ENCODE results near the gene RHEB. TPM values are rescaled to one million over a fixed set of nuclear protein-coding genes. Genes with fewer than 3 reads are reported as not detected.

The RHEB gene
- total RNA-seq, 1 experiment from 2014 or later, result 114 TPM

DNA sequence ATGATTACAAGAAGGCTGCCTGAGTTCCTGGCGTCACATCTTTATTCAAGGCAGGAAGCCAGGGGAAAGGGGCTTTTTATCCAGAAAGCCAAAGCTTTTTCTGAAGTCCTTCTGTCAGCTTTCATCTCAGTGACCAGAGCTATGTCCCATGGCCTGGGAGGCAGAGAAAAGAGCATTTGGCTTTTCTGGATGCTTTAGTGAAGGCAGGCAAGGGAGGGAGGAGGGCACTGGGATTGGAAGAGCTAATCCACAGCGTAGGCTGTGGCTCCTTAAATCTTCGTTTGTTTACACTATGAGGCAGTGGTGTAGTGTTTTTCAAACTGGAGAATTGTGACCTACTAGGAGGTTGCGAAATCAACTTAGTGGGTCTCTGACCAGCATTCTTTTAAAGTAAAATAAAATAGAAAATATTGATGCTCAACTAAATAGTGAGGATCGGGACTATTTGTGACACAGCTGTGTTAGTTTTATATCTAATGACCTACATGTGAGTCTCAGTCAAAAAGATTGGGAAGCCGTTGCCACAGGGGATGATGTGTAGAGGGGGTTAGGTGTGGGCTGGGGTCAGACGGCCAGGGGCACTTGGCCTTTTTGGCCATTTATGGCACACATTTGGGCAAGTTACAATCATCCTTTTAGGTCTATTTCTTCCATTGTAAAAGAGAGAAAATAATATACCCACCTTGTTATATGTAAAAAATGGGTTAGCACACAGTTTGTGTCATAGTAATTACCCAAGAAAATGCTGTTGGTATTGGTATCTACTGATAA lies 93.8 kb downstream of the RHEB start:
- no peak overlapping the region for H2BK120ac ChIP-seq (ENCODE audit: low read depth, low read length, poor library complexity, severe bottlenecking)
- no peak overlapping the region for H3K4me2 ChIP-seq (ENCODE audit: insufficient read depth, insufficient read length, low read length)
- no peak overlapping the region for H3T11ph ChIP-seq (ENCODE audit: low read length)
- peaks cover 37% of the 10 kb centered on the region for H3K27me3 Mint-ChIP-seq (ENCODE audit: low read depth)
- H3K9ac ChIP-seq (ENCODE audit: extremely low read depth, insufficient read length, low read length), result no peak overlapping the region
- H3K14ac ChIP-seq (ENCODE audit: insufficient read depth, low read length), result no peak overlapping the region
- H4K91ac ChIP-seq (ENCODE audit: insufficient read length, low read depth, low read length), result no peak overlapping the region
- peaks cover 7 to 16% of the 10 kb centered on the region in 2 experiments; a peak in 4 of 5 replicates for H3K9me3 Mint-ChIP-seq
- no peak overlapping the region for H3K4ac ChIP-seq (ENCODE audit: low read depth, low read length)
- H2AK5ac ChIP-seq (ENCODE audit: insufficient read length, low read length), result no peak overlapping the region
- H3K56ac ChIP-seq (ENCODE audit: insufficient read length, low read depth, low read length), result no peak overlapping the region
- H3K4me1 Mint-ChIP-seq, result peaks cover 33 to 41% of the 10 kb centered on the region in 2 experiments
- no peaks in the 10 kb centered on the region for H3K79me2 ChIP-seq (ENCODE audit: insufficient read depth, low read length)
- H3K27ac ChIP-seq (ENCODE audit: insufficient read length, low read depth, low read length), result no peak overlapping the region
- no peaks in the 10 kb centered on the region for H3K23me2 ChIP-seq (ENCODE audit: insufficient read length, low read depth, low read length, poor library complexity, severe bottlenecking)
- no peak overlapping the region for H3K18ac ChIP-seq (ENCODE audit: insufficient read length, low read depth, low read length)
- no peak overlapping the region for H2BK20ac ChIP-seq (ENCODE audit: low read depth, low read length, poor library complexity, severe bottlenecking)
- no peak overlapping the region for H3K4me3 Mint-ChIP-seq
- no peaks in the 10 kb centered on the region for H3K27me3 ChIP-seq (ENCODE audit: insufficient read depth, low read length)
- H2BK15ac ChIP-seq (ENCODE audit: low read depth, low read length), result no peak overlapping the region
- no peaks in the 10 kb centered on the region for H3K79me1 ChIP-seq (ENCODE audit: insufficient read depth, low read depth, low read length, poor library complexity, severe bottlenecking)
- H2AFZ ChIP-seq (ENCODE audit: low read length), result no peak overlapping the region
- peaks cover 0 to 8% (median 0%) of the 10 kb centered on the region in 3 experiments; a peak in 2 of 7 replicates for H3K36me3 Mint-ChIP-seq (ENCODE audit: insufficient read depth in 1 of 3, low read depth in 3 of 3)
- no peak for DNase-seq
- H4K8ac ChIP-seq (replicated peaks; ENCODE audit: insufficient read length, low read depth, low read length), result no peak overlapping the region
- no peak overlapping the region for H3K27ac Mint-ChIP-seq
- no peak overlapping the region for H2BK12ac ChIP-seq (ENCODE audit: insufficient read length, low read depth, low read length)
- H4K5ac ChIP-seq (ENCODE audit: insufficient read length, low read depth, low read length), result no peak overlapping the region
- TF ChIP-seq, protein P1, sequence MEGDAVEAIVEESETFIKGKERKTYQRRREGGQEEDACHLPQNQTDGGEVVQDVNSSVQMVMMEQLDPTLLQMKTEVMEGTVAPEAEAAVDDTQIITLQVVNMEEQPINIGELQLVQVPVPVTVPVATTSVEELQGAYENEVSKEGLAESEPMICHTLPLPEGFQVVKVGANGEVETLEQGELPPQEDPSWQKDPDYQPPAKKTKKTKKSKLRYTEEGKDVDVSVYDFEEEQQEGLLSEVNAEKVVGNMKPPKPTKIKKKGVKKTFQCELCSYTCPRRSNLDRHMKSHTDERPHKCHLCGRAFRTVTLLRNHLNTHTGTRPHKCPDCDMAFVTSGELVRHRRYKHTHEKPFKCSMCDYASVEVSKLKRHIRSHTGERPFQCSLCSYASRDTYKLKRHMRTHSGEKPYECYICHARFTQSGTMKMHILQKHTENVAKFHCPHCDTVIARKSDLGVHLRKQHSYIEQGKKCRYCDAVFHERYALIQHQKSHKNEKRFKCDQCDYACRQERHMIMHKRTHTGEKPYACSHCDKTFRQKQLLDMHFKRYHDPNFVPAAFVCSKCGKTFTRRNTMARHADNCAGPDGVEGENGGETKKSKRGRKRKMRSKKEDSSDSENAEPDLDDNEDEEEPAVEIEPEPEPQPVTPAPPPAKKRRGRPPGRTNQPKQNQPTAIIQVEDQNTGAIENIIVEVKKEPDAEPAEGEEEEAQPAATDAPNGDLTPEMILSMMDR (conservative IDR thresholded peaks at IDR 0.05), result no peak
- H3K9me3 ChIP-seq (ENCODE audit: control insufficient read depth, low read depth, low read length), result no peaks in the 10 kb centered on the region
- WGBS (ENCODE audit: extremely low coverage, insufficient read length, low lambda C conversion rate), result no CpG with 5 or more reads among the region's 7 CpGs
- H2BK5ac ChIP-seq (ENCODE audit: insufficient read length, low read length), result no peak overlapping the region
- peaks cover 3% of the 10 kb centered on the region; the same call in 1 of the 2 replicates for H3K4me1 ChIP-seq (ENCODE audit: insufficient read depth, low read length)
- no peaks in the 10 kb centered on the region for H4K20me1 ChIP-seq (ENCODE audit: control insufficient read depth, insufficient read depth, insufficient read length)
- no peak overlapping the region for H3K23ac ChIP-seq (ENCODE audit: insufficient read length, low read depth, low read length)

Measured in H9 (cell line).